GM12864 (cell line): ENCODE results near the gene TEX261.

ENCODE experiments used
- DNase-seq: peaks from one replicate; pipeline ENCODE4 v3.0.0-alpha.2; 2011; ENCODE audit warnings: low read depth
- H3K4me3 ChIP-seq: 2 replicates; pipeline ENCODE4 v1.5.1; 2011; ENCODE audit warnings: mild to moderate bottlenecking, low read depth, low read length, control low read depth
- TF ChIP-seq, protein P1 (sequence below): IDR thresholded peaks from 2 replicates; pipeline ENCODE4 v1.5.1; 2011; ENCODE audit warnings: low read depth, mild to moderate bottlenecking, moderate library complexity, low read length, control low read depth, inconsistent platforms; ENCODE audit errors: missing control alignments

TEX261 gene

DNA sequence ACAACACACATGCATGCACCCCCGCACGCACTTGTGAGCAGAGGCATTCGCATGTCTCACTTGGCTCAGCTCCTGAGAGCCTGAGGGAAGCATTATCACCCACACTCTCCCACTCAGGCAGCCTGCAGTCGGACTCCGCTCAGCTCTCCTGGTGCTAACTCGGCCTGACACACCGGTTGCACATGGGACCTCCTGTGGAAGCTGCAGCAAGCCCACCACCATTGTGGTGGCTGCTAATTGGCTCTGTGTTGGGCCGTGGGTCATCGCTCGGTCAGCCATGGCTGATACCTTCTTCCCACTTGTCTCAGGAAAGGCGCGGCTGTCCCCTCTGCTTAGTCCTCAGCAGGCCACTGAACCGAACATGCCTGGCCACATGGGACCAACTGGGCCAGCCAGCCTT lies 13.7 kb upstream of the TEX261 start:
- H3K4me3 ChIP-seq = no peak overlapping the region
- no peak for DNase-seq
- TF ChIP-seq, protein P1, sequence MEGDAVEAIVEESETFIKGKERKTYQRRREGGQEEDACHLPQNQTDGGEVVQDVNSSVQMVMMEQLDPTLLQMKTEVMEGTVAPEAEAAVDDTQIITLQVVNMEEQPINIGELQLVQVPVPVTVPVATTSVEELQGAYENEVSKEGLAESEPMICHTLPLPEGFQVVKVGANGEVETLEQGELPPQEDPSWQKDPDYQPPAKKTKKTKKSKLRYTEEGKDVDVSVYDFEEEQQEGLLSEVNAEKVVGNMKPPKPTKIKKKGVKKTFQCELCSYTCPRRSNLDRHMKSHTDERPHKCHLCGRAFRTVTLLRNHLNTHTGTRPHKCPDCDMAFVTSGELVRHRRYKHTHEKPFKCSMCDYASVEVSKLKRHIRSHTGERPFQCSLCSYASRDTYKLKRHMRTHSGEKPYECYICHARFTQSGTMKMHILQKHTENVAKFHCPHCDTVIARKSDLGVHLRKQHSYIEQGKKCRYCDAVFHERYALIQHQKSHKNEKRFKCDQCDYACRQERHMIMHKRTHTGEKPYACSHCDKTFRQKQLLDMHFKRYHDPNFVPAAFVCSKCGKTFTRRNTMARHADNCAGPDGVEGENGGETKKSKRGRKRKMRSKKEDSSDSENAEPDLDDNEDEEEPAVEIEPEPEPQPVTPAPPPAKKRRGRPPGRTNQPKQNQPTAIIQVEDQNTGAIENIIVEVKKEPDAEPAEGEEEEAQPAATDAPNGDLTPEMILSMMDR = no peak

DNA sequence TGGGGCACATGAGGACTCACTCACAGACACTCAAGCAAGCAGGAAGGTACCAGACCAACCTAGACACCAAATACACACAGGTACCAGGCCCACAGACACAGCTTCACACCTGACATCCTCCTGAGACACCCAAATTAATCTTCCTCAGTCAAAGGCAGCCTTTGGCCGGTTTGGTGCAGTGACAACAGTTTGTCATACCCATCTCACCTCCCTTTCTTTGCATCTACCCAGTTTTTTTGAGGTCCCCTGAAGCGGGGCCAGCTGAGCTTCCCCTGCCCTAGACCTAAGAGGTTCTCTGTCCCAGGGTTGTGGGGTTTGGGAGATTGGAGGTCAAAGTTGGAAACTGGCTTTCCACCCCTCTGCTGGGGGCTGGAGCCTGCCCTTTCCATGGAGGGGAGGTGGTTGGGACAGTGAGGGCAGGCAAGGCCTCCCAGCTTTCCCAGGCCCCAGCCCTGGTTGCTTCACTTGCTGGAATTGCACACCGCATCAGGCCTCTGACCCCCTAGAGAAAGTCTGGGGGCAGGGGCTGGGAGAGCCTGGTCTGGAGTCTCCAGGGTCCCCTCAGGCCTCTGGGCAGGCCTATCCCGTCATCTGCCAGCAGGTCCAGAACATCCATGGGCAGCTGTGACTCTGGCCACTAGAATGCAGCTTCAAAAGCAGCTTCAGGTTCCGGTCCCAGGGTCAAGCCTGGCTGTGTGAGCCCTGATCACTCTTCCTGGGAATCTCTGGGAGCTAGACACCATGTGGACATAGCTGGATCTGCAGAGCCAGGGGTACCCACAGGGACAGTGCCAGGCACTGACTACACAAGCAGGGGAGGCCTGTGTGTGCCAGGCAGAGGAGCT lies 12.5 kb upstream of the TEX261 start:
- no peak for DNase-seq
- TF ChIP-seq, protein P1 = no peak
- no peak overlapping the region for H3K4me3 ChIP-seq

DNA sequence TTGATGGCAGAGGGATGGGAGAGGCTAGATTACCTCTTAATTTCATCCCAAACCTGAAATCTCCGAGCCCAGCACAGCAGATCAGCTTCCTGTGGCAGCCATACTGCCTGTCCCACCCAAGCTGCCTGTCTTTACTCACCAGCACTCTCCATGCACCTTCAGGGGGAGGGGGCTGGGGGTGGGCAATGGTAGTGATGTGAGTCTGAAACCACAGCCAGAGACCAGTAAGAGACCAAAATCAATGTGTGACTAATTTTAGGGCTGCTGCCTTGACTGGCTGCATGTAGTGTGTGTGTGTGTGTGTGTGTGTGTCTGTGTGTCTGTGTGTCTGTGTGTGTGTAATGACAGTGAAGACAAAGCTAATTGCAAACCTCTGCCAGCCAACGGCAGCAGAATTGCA lies 11.7 kb upstream of the TEX261 start:
- H3K4me3 ChIP-seq = no peak overlapping the region
- TF ChIP-seq, protein P1 = no peak
- no peak for DNase-seq

DNA sequence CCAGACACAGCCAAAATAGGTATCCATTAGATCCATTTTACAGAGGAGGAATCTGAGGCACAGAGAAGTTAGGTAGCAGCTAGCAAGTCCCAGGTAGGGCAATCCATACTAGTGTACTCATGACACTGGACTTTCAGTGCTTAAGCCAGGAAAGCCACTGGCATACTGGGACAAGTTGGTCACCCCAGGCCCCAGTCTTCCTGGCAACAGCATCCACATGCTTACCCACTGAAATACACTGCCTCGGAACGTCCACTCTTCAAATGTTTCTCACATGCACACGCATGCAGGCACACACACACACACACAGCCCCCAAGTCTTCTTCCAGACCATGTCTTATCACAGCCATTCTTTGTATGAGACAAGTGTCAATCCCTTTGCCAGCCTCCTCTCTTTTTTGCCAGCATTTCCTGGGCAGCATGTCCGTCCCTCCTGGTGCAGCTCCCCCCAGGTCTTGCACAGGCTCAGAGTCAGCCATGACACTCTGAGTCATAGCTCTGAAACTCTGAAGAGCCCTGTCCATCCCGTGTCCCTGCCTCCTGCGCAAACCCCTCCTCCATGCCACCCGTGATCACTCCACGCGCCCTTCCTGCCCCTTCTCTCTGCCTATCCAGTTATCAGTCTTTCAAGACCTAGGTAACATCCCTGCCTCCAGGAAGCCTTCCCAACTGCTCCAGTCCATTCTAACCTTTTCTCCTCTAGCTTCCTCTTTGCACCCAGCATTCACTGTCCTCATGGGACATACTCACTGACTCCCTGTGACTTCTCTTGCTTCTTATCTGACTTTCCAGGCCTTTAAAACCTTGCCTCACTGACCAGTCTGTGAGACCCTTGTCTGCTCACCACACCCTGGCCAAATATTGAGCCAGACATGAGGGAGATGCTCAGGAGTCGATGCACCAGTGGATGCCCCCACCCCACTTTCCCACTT lies 10.9 kb upstream of the TEX261 start:
- no peak for DNase-seq
- TF ChIP-seq, protein P1 = no peak
- H3K4me3 ChIP-seq = no peak overlapping the region

DNA sequence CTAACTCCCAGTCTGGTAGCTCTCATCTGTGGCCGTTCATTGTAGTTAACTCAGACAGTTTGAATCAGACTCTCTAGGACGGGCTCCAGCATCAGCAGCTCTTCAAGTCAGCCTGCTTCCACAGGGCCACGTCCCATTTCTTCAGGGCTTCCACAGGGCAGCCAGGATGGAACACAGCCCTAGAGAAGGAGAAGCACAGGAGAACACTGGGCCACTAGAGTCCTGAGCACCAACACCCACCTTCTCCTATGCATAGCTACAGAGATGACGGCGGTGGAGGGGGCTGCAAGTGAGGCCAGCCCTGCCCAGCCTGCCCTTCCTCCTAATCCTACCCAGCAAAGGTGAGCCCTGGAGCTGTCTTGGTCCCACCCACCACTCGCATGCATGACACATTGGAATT lies 10.2 kb upstream of the TEX261 start:
- DNase-seq = no peak
- TF ChIP-seq, protein P1 = no peak
- no peak overlapping the region for H3K4me3 ChIP-seq

DNA sequence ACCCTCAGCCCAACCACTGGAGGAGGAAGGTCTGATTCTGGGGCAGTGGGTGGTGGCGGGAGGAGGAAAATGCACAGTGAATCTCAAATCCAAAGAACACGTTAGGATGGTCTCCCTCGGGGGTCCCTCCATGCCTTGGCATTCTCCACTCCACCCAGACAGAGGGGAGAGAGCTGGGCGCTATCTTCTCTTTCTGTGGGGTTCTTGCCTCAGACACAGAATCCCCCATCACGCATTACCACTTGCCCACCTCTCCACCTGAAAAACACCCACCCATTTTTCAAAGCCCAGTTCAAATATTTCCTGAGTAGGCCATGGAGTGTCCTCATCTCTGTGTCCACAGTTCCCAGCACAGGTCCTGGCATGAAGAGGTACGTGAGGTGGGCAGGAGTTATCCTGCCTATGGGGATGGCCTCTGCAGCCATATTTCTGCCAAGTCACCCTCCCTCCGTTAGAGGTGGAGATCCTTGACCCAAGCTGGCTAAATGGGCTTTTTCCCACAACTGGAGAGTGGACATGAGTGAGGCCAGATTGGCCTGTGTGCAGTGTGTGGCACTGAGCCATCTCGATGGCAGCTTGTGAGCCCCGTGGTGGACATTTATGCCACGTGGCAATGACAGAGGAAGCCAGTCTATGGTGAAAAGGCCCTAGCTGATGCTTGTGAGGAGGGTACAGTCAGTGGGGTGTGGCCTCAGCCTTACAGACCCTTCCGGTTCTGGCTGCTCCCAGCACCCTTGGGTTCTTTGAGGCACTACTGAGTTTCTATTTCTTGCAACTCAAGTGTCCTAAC lies 9.5 kb upstream of the TEX261 start:
- no peak overlapping the region for H3K4me3 ChIP-seq
- no peak for DNase-seq
- TF ChIP-seq, protein P1 = no peak
